ENCODE results near the gene OAT.

Gene OAT

DNA sequence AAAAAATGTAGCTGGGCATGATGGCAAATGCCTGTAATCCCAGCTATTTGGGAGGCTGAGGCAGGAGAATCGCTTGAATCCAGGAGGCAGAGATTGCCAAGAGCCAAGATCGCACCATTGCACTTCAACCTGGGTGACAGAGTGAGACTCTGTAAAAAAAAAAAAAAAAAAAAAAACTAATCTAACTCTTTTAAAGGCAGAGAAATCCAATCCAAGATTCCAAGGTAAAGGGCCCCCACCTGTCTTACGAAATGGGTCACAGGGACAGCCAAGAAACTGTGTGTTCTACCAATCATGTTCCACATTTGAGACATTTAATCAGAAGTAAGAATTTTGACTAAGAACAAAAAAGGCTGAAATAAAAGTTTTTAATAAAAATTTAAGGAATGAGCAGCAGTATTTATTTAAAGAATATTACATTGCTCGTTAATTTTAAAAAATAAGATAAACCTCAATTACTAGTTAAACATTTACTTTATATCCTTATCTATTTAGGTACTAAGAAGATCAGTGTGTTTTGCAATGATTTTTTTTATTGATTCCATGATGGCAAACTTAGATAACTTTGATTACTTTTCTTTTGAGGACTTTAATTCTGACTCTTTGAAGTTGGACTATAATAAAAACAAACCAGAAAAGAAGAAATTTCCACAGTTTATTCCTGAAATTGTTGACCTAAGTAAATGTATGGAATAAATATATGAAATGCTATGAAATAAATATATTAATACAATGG is 6.7 kb upstream of the OAT start:
- TF ChIP-seq, protein P1, sequence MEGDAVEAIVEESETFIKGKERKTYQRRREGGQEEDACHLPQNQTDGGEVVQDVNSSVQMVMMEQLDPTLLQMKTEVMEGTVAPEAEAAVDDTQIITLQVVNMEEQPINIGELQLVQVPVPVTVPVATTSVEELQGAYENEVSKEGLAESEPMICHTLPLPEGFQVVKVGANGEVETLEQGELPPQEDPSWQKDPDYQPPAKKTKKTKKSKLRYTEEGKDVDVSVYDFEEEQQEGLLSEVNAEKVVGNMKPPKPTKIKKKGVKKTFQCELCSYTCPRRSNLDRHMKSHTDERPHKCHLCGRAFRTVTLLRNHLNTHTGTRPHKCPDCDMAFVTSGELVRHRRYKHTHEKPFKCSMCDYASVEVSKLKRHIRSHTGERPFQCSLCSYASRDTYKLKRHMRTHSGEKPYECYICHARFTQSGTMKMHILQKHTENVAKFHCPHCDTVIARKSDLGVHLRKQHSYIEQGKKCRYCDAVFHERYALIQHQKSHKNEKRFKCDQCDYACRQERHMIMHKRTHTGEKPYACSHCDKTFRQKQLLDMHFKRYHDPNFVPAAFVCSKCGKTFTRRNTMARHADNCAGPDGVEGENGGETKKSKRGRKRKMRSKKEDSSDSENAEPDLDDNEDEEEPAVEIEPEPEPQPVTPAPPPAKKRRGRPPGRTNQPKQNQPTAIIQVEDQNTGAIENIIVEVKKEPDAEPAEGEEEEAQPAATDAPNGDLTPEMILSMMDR (conservative IDR thresholded peaks at IDR 0.05; ENCODE audit: low read depth, low read length), result no peak
- H3K4me3 ChIP-seq (ENCODE audit: low read length), result no peak overlapping the region
- DNase-seq (ENCODE audit: low read depth), result no peak

DNA sequence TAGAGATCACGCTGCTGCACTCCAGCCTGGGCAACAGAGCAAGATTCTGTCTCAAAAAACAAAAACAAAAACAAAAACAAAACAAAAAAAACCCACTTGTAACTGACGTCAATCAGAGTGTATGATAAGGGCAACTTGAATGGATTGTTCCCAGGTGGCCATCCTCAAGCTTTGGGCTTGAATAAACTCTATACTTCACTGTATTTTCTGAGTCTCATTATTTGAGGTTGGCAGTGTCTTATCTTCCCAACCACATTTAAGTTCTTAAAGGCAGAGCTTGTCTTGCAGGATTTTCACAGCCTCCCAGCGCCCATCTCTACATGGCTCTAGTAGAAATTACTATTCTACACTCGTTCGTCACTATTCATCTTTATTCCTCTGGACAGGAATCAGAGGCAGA is 5.1 kb upstream of the OAT start:
- TF ChIP-seq, protein P1 (conservative IDR thresholded peaks at IDR 0.05; ENCODE audit: low read depth, low read length), result no peak
- no peak overlapping the region for H3K4me3 ChIP-seq (ENCODE audit: low read length)
- no peak for DNase-seq (ENCODE audit: low read depth)

GRCh38 chr10:124422742-124423141 is 4.0 kb upstream of the OAT start:
- no peak overlapping the region for H3K4me3 ChIP-seq (ENCODE audit: low read length)
- TF ChIP-seq, protein P1 (conservative IDR thresholded peaks at IDR 0.05; ENCODE audit: low read depth, low read length), result no peak
- no peak for DNase-seq (ENCODE audit: low read depth)

DNA sequence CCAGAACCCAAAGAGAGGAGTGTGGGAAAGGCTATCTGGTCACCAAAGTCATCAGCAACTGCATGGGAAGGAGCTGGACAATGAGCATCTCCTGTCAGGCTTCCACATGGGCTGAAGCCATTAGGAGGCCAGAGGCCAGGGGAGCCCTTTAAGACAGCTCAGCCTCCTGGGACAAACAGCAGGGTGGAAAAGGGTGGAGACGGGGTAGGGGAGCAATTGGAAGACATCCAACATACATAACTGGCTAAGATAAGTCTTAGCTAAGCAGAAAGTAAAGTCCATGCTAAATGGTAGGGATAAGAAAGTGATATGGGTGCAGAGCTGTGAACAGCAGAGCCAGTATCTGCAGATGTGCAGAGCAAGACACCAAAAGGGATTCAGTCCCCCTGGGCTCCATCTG is 1.5 kb upstream of the OAT start:
- TF ChIP-seq, protein P1 (conservative IDR thresholded peaks at IDR 0.05; ENCODE audit: low read depth, low read length), result no peak

GRCh38 chr10:124419635-124420034 is 912 bp upstream of the OAT start:
- DNase-seq (ENCODE audit: low read depth), result no peak
- TF ChIP-seq, protein P1 (conservative IDR thresholded peaks at IDR 0.05; ENCODE audit: low read depth, low read length), result no peak
- no peak overlapping the region for H3K4me3 ChIP-seq (ENCODE audit: low read length)

More for the DNA sequence above, 1.5 kb upstream of the OAT start:
- DNase-seq (ENCODE audit: low read depth), result no peak
- no peak overlapping the region for H3K4me3 ChIP-seq (ENCODE audit: low read length)

GRCh38 chr10:124417895-124418725 is 613 bp downstream of the OAT start:
- peak overlapping the region; percentile 61 for H3K4me3 ChIP-seq (ENCODE audit: low read length)
- TF ChIP-seq, protein P1 (conservative IDR thresholded peaks at IDR 0.05; ENCODE audit: low read depth, low read length), result no peak
- DNase-seq (ENCODE audit: low read depth), result peak; percentile 14
